HG03558 (cell line): Measurements from ENCODE around the gene TEAD2.

Experiments used
- ATAC-seq: cut with Tn5 transposase; IDR thresholded peaks from one replicate; pipeline ENCODE4 v1.9.1; 2021; ENCODE audit warnings: moderate number of reproducible peaks; ENCODE audit not compliant: unreplicated experiment; ENCODE audit errors: extremely low read depth

Gene TEAD2

DNA sequence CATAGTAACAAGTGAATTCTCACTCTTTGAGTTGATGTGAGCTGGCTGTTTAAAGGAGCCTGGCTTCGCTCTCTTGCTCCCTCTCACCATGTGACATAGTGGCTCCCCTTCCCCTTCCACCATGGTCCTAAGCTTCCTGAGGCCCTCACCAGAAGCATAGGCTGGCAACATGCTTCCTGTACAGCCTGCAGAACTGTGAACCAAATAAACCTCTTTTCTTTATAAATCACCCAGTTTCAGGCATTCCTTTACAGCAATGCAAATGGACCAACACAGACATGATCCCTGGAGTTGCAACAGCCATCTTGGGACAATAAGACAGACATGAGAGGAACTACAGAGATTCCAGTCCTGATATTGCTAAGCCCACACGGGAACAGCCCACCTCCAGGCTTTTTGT is 12.6 kb downstream of the TEAD2 start:
- ATAC-seq, result no peak

DNA sequence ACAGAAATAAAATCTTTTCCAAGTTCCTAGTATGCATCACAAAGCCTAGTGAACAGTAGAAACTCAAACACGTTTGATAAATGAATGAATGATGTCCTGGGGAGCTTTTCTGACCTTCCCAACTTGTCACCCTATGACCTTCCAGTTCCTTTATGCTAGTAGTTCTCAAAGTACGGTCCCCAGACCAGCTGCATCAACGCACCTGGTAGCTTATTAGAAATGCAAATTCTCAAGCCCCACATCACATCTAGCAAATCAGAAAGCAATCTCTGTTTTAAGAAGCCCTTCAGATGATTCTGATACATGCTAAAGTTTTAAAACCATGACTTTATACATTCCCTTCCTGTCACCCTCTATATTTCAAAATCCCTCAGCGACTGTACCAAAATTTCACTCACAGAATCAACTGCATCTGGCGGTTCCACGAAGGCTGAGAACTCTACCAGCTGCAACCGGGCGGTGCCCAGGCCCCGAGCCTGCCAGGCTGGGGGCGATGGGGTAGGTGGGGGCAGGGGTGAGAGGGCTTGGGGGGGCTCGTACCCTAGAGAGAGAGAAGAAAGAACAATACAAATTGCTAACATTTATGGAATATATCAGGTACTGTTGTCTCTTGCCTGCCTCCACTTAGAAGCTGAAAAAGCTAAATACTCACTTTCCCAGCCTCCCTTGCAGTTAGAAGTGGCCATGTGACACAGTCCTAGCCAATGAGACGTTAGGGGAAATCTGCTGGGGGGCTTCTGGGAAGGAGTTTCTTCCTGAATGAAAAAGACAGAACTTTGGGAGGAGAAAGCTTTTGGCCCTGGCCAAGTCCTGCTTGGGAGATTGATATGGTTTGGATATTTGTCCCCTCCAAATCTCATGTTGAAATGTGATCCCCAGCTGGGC is 13.7 kb downstream of the TEAD2 start:
- ATAC-seq, result no peak

DNA sequence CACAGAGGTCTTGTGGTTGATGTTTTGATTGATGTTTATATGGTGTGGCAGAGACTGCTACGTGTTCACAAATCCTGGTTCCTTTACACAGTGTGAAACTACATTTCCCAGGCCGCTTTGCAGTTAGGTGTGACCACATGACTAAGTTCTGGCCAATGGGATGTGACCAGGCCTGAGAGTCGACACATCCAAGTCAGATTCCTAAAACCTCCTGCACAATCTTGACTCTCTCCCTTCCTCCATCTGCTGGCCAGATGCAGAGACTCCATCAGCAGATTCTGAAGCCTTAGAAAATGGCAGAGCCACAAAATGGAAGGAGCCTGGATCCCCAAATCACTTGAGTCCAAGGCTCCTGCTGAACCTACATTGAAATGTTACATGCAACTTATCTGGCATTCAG is 14.4 kb downstream of the TEAD2 start:
- ATAC-seq, result no peak

DNA sequence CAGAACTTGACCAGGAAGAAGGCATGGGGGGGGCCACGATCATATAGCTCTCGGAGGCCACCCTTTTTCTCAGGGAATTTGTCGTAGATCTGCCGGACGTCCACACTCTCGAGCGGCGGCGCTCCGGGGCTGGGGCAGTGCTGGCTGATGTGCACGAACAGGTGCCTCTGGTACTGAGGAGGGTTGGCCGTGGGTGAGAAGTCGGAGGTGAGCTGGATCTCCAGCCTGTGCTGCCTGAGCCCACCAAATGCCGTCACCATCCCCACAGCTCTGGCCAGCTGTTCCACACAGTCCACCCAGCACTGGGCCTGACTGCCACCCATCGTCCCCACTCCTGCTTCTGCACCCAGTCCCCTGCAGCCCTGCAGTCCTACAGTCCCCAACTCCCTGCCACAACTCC is 15.0 kb downstream of the TEAD2 start:
- ATAC-seq, result no peak

DNA sequence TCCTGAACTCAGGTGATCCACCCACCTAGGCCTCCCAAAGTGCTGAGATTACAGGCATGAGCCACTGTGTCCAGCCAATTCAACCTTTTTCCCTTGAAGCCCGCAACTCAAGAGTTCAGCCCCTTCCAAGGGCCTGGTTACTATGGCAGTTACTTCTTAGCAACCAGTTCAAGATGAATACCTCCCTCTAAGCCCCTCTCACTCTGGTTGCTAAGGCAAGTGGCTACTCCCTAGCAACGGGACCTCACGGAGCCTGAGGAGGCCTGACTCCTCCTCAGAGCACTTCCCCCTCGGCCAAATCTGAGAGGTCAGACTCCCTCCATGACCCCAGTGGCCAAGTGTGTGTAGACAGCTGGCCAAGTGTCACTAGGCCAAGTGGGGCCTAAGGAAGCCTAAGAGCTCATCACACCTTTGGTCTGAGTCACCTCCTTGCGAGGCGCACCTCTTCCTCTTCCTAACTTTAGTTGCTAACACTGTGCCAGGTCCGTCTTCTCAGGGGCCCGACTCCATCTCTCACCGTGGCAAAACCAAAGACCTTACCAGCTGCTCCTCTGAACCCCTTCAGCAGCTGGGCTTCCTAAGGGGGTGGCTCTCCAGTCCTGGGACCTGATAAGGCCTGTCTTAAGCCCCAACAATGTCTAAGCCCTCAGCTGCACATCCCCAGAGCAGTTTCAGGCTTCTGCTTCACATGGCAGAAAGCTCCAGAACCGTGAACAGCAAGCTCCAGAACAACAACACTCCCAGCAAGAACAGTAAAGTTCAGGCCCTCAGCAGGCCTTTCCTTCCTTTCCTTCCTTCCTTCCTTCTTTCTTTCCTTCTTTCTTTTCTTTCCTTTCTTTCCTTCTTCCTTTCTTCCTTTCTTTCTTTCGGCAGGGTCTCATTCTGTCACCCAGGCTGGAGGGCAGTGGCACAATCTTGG is 17.5 kb downstream of the TEAD2 start:
- no peak for ATAC-seq

DNA sequence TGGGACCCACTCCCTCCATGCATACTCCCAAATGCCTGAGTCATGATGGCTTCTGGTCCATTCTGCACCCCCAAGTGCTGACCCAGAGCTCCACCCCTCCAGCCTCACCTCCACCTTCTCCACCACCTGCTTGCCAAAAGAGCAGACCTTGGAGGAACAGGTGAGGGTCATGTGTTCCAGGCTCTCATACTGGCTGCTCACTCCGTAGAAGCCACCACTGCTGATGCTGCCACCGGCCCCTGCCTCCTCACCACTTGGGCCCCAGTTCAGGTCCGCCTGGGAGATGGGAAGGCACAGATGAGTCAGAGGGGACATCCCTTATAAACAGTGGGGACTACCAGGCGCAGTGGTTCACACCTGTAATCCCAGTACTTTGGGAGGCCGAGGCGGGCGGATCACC is 19.1 kb downstream of the TEAD2 start:
- ATAC-seq, result no peak

DNA sequence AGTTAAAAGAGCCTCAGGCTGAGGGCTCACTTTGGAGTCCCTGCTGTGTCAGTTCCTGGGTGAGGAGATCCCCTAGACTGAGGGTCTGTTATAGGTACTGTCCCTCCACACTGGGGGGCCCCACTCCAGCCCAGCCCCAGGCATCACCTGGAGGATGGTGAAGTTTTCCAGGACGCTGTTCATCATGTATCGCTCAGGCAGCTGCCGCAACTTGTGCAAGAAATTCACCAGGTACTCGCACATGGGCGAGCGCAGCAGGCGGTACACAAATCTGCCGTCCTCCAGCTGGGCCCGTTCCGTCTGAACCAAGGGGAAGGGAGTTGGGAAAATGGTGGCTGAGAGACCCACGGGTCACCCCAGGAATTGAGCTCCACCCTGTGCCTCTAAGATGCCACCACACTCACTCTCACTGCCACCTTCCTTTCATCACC is 19.9 kb downstream of the TEAD2 start:
- no peak for ATAC-seq

DNA sequence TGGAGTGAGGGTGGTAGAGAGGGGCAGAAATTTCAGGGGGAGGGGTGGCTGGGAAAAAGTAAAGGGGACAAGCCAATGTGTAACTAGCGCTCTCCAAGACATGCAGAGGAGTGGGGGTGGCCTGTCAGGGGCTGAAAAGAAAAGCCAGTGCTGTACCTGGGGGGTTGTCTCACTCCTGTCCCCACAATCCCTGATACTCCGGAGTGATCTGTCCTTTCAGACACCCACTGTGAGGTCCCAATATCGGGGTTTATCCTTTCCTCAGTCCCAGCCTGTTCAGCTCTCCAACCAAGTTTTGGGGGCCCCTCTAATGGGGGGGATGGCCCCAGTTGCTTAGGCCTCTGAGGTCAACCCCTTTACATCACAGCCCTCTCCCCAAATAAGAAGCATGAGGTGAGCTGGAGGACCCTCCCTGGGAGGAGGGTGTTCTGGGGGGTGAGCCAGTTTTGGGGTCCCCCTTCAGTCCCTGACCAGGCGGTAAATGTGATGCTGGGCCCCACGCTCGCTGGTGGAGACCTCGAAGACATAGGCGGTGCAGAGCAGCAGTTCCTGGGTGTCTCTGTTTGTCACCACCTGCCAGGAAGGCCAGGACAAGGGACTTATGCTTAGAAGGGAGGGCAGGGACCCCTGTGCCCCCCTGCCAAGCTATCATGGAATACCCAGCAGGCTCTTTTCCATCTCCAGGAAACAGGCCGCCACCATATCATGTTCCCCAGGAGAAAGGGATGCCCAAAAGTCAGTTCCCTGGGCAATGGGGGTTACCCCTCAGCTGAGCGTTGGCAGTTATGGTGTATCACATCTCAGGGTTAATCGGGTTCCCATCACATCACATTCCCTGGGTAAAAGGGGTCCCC is 21.1 kb downstream of the TEAD2 start:
- ATAC-seq, result no peak

DNA sequence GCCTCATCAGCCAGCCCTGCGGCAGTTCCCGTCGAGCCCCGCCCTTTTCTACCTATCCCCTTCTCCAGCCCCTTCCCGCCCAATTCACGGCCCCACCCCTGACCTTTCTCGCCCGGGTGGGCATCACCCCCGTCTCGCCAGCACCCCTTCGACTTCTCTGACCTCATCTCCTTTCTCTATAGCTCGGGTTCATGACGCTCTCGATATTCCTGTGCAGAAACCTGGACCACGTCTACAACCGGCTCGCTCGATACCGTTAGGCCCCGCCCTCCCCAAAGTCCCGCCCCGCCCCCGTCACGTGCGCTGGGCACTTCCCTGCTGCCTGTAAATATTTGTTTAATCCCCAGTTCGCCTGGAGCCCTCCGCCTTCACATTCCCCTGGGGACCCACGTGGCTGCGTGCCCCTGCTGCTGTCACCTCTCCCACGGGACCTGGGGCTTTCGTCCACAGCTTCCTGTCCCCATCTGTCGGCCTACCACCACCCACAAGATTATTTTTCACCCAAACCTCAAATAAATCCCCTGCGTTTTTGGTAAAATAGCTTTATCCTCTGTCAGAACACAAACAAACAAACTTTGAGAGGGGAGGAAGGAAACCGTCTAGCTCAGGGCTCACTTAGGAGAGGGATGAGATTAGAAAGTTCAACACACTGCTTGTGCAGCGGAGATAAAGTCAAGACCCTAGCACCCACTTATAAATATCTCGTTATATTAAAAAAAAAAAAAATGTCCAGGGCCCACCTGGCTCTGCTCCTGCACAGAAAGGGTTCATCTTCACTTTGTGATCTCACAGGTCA is 21.9 kb downstream of the TEAD2 start:
- ATAC-seq, result peak; percentile 46

DNA sequence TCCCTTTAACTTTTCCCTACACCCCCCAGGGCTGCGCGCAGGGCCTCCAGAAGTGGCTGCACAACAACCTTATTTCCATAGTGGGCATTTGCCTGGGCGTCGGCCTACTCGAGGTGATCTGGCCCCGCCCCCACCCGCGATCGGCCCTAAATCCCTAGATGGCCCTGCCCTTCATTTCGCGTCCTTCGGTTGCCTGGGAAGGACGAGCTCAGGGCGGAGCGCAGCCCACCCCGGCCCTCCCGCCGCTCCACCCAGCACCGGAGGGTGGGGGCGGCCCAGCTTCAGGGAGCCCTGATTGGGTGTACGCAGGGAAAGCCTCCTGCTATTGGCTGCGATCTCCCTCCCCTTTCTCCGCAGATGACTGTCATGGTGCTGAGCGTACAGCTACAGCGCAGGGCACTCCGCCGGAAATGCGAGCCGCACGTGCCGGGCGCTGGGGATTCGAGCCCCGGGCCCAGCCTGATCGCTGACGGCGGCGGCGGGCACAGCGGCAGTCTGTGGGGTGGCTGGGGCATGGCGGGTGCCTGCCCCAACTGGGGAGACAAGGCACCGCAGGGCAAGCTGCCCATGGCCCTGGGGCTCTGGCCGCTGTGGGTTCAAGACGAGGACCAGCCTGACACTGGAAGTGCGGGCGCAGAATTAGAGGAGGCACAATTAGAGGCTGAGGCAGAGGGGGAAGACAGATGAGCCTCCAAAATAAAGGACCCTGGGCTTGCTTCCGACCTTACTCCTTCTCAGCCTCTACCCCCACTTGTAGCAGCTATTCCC is 22.7 kb downstream of the TEAD2 start:
- no peak for ATAC-seq

DNA sequence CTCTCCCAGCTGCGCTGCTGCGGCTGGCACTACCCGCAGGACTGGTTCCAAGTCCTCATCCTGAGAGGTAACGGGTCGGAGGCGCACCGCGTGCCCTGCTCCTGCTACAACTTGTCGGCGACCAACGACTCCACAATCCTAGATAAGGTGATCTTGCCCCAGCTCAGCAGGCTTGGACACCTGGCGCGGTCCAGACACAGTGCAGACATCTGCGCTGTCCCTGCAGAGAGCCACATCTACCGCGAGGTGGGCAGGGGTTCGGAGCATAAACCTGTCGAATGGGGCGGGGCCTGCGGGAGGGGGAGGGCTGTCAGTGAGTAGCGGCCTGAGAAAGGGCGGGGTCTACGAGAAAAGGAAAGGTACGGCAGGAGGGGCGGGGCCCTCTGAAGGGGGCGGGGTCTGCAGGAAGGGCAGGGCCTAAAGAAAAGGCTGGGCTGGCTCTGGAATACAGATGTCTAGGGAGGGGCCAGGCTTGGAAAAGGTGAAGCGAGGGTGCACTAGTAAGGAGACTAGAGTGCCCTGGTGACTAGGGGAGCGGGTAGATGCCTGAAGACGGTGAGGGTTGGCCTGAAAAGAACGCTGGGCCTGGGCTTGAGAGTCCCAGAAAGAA is 23.4 kb downstream of the TEAD2 start:
- no peak for ATAC-seq

DNA sequence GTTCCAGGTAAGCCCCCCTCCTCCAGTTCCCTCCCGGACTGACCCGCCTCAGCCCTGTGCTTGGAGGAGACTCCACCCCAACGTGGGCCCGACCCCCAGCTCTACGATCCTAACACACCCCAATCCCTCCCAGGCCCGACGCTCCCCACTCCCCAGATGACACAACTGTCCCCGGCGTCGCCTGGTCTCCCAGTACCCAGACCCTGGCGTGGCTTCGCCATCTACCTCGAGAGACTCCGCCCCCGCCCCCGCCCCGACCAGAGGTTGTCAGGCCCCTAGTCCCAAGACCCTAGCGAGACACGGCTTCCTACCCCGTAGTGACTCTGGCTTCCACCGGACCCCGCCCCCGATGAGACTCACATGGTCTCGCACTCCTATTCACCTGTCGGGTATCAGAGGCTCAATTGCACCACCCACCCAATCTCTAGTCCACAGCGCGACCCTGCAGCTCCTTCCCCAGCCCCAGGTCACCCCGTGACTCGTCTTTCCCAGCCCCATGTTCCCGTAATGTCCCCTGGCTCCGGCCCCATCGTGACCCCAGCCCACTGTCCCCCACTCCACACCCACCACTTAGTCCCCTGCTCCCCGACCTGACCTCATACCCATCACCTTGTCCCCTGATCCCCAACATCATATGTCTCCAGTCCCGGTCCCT is 24.1 kb downstream of the TEAD2 start:
- ATAC-seq, result no peak

DNA sequence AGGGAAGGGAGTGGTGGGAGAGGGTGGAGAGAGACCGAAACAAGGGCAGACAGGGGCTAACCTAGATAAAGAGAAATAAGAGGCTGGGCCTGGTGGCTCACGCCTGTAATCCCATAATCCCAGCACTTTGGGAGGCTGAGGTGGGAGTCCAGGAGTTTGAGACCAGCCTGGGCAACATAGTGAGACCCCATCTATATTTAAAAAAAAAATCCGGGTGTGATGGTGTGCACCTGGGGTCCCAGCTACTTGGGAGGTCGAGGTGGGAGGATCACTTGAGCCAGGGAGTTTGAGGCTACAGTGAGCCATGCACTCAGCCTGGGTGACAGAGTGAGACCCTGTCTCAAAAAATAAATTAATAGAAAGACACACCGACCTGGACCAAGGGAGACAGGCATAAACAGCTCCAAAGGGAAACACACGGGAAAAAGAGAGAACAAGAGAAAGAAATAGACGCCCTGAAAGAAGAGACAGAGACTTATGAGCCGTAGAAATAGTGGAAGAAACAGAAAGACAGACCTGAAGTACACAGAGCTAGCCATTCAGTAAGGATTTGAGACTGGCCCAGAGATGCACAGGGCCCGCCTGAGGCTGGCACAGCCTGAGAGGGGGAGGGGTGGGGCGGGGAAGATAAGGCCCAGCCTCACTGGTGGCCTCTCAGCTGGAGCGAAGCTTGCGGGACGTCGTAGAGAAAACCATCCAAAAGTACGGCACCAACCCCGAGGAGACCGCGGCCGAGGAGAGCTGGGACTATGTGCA is 24.8 kb downstream of the TEAD2 start:
- no peak for ATAC-seq

DNA sequence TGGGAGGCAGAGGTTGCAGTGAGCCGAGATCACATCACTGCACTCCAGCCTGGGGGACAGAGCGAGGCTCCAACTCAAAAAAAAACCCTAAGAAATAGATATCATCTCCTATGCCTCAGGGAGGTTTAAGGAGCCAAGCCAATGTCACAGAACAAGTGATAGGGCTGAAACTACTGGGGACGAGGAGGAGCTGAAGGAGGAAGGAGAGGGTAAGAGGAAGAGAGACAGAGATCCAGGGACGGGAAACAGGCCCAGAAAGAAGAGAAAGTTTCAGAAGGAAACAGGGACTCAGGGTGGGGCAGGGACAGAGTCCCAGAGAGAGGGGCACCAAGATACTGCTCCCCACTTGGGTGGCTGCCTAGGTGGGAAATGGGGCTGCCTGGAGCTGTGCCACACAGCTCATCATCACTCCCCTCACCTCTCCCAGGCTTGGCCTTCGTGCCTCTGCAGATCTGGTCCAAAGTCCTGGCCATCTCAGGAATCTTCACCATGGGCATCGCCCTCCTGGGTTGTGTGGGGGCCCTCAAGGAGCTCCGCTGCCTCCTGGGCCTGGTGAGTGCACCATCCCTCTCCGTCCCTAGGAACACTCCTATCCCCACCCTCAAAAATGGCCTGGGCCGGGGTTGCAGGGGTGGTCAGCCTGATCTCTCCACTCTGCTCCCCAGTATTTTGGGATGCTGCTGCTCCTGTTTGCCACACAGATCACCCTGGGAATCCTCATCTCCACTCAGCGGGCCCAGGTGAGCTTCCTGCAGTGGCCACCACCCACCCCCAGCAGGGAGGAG is 25.5 kb downstream of the TEAD2 start:
- ATAC-seq, result no peak

DNA sequence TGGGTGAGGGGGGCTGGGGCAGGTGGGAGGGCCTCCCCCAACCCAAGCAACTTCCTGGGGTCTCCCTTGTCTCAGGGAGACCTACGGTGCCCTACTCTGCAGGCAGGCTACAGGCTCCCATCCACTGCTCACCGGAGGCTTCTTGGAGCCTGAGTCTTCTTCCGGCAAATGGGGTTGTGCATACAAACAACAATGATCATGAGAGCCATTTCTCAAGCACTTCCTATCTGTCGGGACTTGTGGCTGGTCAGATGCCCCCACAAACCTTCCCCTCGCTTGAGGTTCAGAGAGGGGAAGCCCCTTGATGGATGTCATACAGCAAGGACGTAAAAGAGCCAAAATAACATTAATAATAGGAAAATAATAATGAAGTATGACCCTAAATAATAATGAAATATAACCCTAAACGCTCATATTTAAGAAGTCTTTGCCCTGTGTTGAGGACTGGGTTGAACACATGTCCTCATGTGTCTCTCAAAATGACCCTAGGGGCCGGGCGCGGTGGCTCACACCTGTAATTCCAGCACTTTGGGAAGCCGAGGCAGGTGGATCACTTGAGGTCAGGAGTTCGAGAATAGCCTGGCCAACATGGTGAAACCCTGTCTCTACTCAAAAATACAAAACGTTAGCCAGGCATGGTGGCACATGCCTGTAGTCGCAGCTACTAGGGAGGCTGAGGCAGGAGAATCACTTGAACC is 26.3 kb downstream of the TEAD2 start:
- no peak for ATAC-seq
